Measurements from ENCODE around the gene PDE1A.

The PDE1A gene

DNA sequence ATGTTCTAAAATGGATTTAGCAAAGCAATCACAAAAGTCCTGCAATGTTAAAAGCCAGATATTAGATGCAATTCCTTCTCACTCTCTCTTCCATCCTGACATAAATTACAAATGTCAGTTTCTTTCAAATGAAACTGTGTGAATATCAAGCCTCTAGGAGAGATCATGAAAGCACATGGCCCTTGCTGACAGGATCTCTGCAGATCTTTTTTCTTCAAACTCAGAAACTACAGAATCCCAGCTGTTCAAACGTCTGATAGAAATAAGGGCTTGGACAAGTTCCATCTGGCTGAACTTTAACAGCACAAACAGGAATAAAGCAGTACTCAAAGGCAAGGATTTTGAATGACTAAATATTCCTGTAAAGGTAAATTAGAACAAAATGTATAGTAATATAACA, 47.6 kb downstream of the PDE1A start:
- Histone ChIP-seq H3K27me3 (no peaks in the 10 kb centered on the region), H3K4me3 (no peak overlapping the region), H3K9ac (no peak overlapping the region), H3K27ac (no peak overlapping the region), H3K9me3 (peaks cover 26% of the 10 kb centered on the region), H4K20me1 (no peaks in the 10 kb centered on the region), H3K4me2 (no peak overlapping the region), H3K4me1 (no peaks in the 10 kb centered on the region), H3K36me3 (no peaks in the 10 kb centered on the region)
- TF ChIP-seq Cebpa-rat (IDR thresholded peaks at IDR 0.05) = no peak

DNA sequence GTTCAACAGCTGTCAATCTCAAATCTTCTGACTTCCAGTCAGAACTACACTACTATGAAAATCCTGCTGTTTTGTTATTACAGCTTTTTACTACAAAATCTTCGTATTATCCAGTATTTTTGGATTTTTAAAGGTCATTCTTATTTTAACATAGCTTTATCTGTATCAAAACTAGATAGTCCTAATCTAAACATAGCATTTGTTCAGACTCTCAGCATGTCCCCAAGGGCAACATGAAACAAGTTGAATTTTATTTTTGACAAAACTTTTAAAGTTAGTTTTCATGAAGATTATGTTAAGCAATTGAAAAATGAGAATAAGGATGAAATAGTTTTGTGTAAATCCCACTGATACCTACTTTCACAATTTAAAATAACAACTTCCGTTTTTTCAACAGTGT, 48.1 kb downstream of the PDE1A start:
- H3K27me3 ChIP-seq = no peaks in the 10 kb centered on the region
- no peaks in the 10 kb centered on the region for H3K4me1 ChIP-seq
- peaks cover 23% of the 10 kb centered on the region for H3K9me3 ChIP-seq
- no peaks in the 10 kb centered on the region for H4K20me1 ChIP-seq
- no peak overlapping the region for H3K27ac ChIP-seq
- no peak for TF ChIP-seq Cebpa-rat (IDR thresholded peaks at IDR 0.05)
- no peak overlapping the region for H3K9ac ChIP-seq
- H3K4me2 ChIP-seq = no peak overlapping the region
- H3K36me3 ChIP-seq = no peaks in the 10 kb centered on the region
- no peak overlapping the region for H3K4me3 ChIP-seq

DNA sequence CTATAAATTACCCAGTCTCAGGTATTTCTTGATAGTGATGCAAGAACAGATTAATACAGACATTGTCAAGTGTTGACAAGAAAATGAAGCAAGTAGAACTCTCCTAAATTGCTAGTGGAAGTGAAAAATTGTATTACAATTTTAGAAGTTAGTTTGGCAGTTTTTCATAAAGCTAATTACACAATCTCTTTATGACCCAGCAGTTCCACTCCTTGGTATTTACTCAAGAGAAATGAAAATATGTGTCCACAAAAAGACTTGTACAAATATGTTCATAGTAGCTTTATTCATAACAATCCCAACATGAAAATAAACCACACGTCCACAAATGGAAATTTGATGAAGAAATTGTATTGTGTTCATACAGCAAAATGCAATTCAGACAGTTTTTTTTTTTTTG, 49.4 kb downstream of the PDE1A start:
- Histone ChIP-seq H3K4me2 (no peak overlapping the region), H3K4me3 (no peak overlapping the region), H3K27me3 (no peaks in the 10 kb centered on the region)

DNA sequence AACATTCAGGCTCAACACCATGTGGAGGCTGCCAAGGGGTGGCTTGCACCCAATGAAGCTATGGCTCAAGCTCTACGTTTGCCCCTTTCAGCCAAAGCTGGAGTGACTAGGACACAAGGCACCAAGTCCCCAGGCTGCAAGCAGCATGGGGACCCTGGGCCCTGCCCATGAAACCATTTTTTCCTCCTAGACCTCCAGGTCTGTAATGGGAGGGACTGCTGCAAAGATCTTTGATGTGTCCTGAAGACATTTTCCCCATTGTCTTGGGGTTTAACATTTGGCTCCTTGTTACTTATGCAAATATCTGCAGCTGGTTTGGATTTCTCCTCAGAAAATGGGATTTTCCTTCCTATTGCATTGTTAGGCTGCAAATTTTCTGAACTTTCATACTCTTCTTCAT, 51.0 kb downstream of the PDE1A start:
- no peak overlapping the region for H3K27ac ChIP-seq
- no peak overlapping the region for H3K4me3 ChIP-seq
- H4K20me1 ChIP-seq = no peaks in the 10 kb centered on the region
- H3K9me3 ChIP-seq = peaks cover 20% of the 10 kb centered on the region
- H3K4me2 ChIP-seq = no peak overlapping the region
- no peaks in the 10 kb centered on the region for H3K36me3 ChIP-seq
- H3K27me3 ChIP-seq = no peaks in the 10 kb centered on the region
- TF ChIP-seq Cebpa-rat (IDR thresholded peaks at IDR 0.05) = no peak
- no peaks in the 10 kb centered on the region for H3K4me1 ChIP-seq
- H3K9ac ChIP-seq = no peak overlapping the region

More for the DNA sequence above, 49.4 kb downstream of the PDE1A start:
- no peak overlapping the region for H3K9ac ChIP-seq
- no peaks in the 10 kb centered on the region for H3K4me1 ChIP-seq
- no peak for TF ChIP-seq Cebpa-rat (IDR thresholded peaks at IDR 0.05)
- no peak overlapping the region for H3K27ac ChIP-seq
- H3K9me3 ChIP-seq = peaks cover 20% of the 10 kb centered on the region
- no peaks in the 10 kb centered on the region for H4K20me1 ChIP-seq
- no peaks in the 10 kb centered on the region for H3K36me3 ChIP-seq

DNA sequence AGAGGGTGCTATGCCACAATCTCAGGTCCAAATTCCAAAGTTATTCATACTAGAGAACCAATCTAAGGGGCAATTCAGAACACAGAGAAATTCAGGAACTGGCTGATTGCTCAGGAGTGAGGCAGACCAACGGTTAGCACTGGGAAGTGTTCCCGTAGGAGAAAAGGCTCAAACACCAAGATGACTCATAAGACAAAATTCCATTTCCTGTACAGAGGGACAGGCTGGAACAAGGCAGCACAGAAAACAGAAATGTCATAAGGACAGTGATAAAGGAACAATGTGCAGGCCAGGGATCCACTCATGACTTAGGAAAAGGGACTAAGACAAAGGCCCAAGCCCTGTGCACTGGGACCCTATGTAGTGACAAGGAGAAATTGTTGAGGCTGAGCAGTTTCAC, 54.2 kb downstream of the PDE1A start:
- Histone ChIP-seq H3K4me1 (no peaks in the 10 kb centered on the region), H3K4me3 (no peak overlapping the region), H3K27me3 (no peaks in the 10 kb centered on the region), H3K4me2 (no peak overlapping the region), H3K36me3 (no peaks in the 10 kb centered on the region), H3K9ac (no peak overlapping the region), H3K9me3 (peaks cover 20% of the 10 kb centered on the region), H3K27ac (no peak overlapping the region), H4K20me1 (no peaks in the 10 kb centered on the region)
- TF ChIP-seq Cebpa-rat (IDR thresholded peaks at IDR 0.05) = no peak

DNA sequence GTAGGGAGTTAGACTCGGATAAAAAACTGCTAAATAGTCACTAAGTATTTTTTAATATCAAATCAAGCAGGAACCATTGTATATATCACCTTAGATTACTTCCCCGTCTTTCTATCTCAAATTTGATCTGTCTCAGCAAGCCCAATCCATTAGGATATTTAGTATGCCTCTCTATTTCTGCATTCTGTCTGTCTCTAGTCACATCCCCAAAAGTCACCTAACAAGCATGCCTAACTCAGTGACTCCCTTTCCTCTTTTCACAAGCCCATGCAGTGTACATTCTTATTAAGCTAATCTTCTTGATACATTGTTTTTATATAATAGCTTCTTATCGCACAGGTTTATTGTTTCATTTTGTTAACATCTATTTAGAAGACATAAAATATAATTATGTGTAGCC, 57.8 kb downstream of the PDE1A start:
- Histone ChIP-seq H3K4me1 (no peaks in the 10 kb centered on the region), H3K4me3 (no peak overlapping the region), H3K9me3 (no peaks in the 10 kb centered on the region), H3K27me3 (no peaks in the 10 kb centered on the region), H3K9ac (no peak overlapping the region), H3K4me2 (no peak overlapping the region), H3K27ac (no peak overlapping the region), H3K36me3 (no peaks in the 10 kb centered on the region), H4K20me1 (no peaks in the 10 kb centered on the region)
- no peak for TF ChIP-seq Cebpa-rat (IDR thresholded peaks at IDR 0.05)

DNA sequence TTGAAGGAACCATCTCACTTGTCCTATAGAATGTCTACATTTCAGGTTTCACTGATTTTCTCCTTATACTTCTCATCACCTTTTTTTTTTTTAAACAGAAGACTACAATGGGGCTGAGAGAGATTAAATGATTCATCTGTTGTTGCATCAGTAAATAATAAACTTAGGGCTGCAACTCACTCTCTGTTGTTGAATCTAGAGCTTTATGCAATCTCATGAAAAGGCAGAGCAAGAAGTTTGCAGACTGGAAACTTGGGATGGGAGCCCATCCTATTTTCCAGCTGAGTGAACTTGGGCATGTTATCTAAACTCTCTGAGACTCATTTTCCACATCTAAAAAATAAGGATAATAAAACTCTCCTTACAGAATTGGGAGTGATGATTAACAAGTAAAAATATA, 58.4 kb downstream of the PDE1A start:
- no peaks in the 10 kb centered on the region for H3K27me3 ChIP-seq
- H3K27ac ChIP-seq = no peak overlapping the region
- no peak overlapping the region for H3K4me2 ChIP-seq
- H3K4me3 ChIP-seq = no peak overlapping the region
- no peaks in the 10 kb centered on the region for H4K20me1 ChIP-seq
- TF ChIP-seq Cebpa-rat (IDR thresholded peaks at IDR 0.05) = no peak
- no peaks in the 10 kb centered on the region for H3K36me3 ChIP-seq
- no peaks in the 10 kb centered on the region for H3K4me1 ChIP-seq
- H3K9me3 ChIP-seq = no peaks in the 10 kb centered on the region
- H3K9ac ChIP-seq = no peak overlapping the region

DNA sequence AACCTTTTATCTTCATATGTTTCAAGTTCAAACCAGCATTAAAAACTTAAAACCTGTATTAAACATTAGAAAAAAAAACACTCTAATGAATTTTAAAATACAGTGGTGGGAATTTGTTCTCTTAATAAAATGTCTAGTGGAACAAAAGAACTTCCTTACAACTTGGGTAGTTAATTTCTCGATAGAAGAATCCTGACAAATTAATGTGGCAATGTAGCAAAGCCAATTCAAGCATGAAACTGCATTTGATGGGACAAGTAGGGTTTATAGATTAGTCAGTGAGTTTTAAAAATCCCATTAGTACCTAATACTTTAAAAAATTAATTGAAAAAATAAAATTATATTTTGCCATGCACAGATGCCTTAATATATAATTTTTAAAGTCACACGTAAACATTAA, 59.4 kb downstream of the PDE1A start:
- no peaks in the 10 kb centered on the region for H3K27me3 ChIP-seq
- H3K4me3 ChIP-seq = no peak overlapping the region
- no peaks in the 10 kb centered on the region for H4K20me1 ChIP-seq
- no peak for TF ChIP-seq Cebpa-rat (IDR thresholded peaks at IDR 0.05)
- H3K9ac ChIP-seq = no peak overlapping the region
- no peaks in the 10 kb centered on the region for H3K4me1 ChIP-seq
- no peak overlapping the region for H3K4me2 ChIP-seq
- no peak overlapping the region for H3K27ac ChIP-seq
- H3K36me3 ChIP-seq = no peaks in the 10 kb centered on the region
- no peaks in the 10 kb centered on the region for H3K9me3 ChIP-seq

DNA sequence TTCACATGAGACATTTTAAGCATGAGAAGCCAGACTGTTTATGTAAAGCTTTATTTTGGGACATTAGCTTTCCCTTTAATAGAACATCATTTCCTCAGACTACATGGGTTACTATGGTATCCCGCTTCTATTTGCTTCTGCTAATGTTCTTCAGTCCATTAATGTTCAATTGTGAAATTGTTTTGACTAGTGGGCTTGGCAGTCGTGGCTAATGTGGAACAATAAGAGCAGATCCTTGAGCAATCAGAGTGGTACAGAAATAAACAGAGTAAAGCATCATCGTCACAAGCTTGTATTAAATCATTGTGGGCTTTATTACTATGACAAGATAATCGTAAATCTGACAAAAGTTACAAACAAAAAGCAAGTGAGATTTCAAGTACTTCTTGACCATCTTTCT, 60.2 kb downstream of the PDE1A start:
- TF ChIP-seq Cebpa-rat (IDR thresholded peaks at IDR 0.05) = no peak
- Histone ChIP-seq H3K4me3 (no peak overlapping the region), H3K4me2 (no peak overlapping the region), H3K9ac (no peak overlapping the region), H4K20me1 (no peaks in the 10 kb centered on the region), H3K4me1 (no peaks in the 10 kb centered on the region), H3K27ac (no peak overlapping the region), H3K27me3 (no peaks in the 10 kb centered on the region), H3K36me3 (no peaks in the 10 kb centered on the region), H3K9me3 (no peaks in the 10 kb centered on the region)

DNA sequence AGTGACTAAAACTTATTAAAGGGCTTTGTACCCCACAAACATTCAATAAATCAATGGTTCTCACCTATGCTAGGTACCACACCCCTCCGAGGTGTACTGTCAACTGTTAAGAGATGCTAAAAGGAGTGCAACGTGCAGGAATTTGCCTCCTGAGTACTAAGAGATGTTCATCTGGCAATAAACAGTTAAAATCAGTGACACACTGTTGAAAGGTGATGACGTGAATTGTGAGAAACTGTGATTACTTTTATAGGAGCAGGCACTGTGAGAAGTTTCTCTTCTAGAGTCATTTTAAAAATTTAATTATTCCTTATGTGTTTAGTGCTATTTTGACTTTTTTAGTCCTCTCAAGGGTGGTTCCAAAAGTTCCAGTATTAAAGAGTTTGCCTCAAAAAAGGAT, 61.0 kb downstream of the PDE1A start:
- H3K4me3 ChIP-seq = no peak overlapping the region
- no peak for TF ChIP-seq Cebpa-rat (IDR thresholded peaks at IDR 0.05)
- H3K9ac ChIP-seq = no peak overlapping the region
- no peaks in the 10 kb centered on the region for H3K4me1 ChIP-seq
- no peak overlapping the region for H3K27ac ChIP-seq
- H3K9me3 ChIP-seq = no peaks in the 10 kb centered on the region
- no peaks in the 10 kb centered on the region for H3K36me3 ChIP-seq
- H3K27me3 ChIP-seq = no peaks in the 10 kb centered on the region
- no peaks in the 10 kb centered on the region for H4K20me1 ChIP-seq
- no peak overlapping the region for H3K4me2 ChIP-seq

DNA sequence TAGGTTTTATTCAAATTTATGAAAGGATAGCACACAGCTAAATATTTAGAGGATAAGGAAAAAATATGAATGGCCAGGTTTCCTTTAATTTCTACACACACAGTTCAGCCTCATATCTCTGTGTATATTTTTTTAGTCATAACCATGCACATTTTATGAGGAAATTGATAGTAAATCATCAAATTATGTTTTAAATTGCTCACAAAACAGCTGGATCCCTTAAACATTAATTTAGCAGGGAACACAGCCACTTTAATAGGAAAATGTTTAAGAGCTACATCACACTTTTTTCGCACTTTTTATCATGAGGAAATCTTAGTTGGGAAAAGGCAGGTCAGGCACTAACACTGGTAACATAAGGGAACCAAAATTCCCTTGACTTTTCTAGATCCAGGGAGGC, 65.4 kb downstream of the PDE1A start:
- no peak overlapping the region for H3K4me3 ChIP-seq
- H4K20me1 ChIP-seq = no peaks in the 10 kb centered on the region
- TF ChIP-seq Cebpa-rat (IDR thresholded peaks at IDR 0.05) = no peak
- H3K36me3 ChIP-seq = no peaks in the 10 kb centered on the region
- no peaks in the 10 kb centered on the region for H3K4me1 ChIP-seq
- no peaks in the 10 kb centered on the region for H3K27me3 ChIP-seq
- no peak overlapping the region for H3K4me2 ChIP-seq
- no peaks in the 10 kb centered on the region for H3K9me3 ChIP-seq
- no peak overlapping the region for H3K9ac ChIP-seq
- H3K27ac ChIP-seq = no peak overlapping the region

Measured in BLaER1 (cell line).